Tracheal epithelial cell (primary cell): ENCODE data around the gene QSOX1. TPM values are rescaled to one million over a fixed set of nuclear protein-coding genes. Genes with fewer than 3 reads are reported as not detected.

ENCODE experiments used
- total RNA-seq: library from RNA; depleted of rRNA; stranded (reverse); fragments of >200 nt; gene quantifications from 2 replicates; pipeline ENCODE4 v1.2.1, GENCODE V29; 2014

The QSOX1 gene
- 117 and 157 TPM in 2 replicates for total RNA-seq

GRCh38 chr1:180154325-180155181 lies at the start of gene QSOX1:
Gene QSOX1 (plus strand): TSS chr1:180154869. CDS start chr1:180154908, 39 bp downstream.

GRCh38 chr1:180229483-180230415 lies 75.1 kb downstream of the QSOX1 start, which contains the start of gene LHX4:
Gene LHX4 (plus strand): TSS chr1:180230264. CDS start chr1:180230530, 266 bp downstream.

Other genes with a start within 250 kb of the QSOX1 start
- 34.9 and 60.5 TPM in 2 replicates for gene CEP350, start 200.1 kb upstream of the QSOX1 start, total RNA-seq
- under 0.01 TPM in 1 of 2 replicates, not detected in the other for gene LHX4, start 75.4 kb downstream of the QSOX1 start, total RNA-seq